ENCODE measurements around the gene EEF1AKMT3. TPM values are rescaled to one million over a fixed set of nuclear protein-coding genes. Genes with fewer than 3 reads are reported as not detected.

The EEF1AKMT3 gene
- total RNA-seq, 3 donors from 2014 or later (not counting 1 experiment from before 2014, with no cell fraction given), result 1.3 to 2.6 (median 2.2) TPM

DNA sequence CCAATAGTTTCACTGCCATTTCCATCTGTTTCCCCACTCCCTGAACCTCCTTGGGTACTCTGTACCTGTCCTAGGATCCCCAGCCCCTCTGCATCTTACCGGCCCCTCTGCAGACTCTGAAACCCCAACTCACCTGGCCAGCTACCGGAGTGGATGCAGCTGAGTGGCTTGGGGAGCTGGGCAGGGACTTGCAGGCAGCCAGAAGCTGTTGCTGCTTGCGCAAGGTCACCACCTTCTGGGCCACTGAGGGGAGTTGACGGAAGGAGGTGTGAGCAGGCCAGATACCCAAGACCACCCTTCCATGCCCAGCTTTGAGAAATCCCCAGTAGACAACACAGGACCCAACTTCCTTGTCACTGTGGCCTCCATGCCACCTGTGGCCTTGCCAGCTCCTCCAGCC, 40.1 kb upstream of the EEF1AKMT3 start:
- Mint-ChIP-seq H3K36me3 (peaks cover 7% of the 10 kb centered on the region), H3K4me1 (peaks cover 18 to 29% of the 10 kb centered on the region in 2 donors), H3K4me3 (no peak overlapping the region), H3K27ac (no peak overlapping the region), H3K27me3 (ENCODE audit: low read depth in 2 of 2) (no peaks in the 10 kb centered on the region), H3K9me3 (no peaks in the 10 kb centered on the region)
- Histone ChIP-seq H3K27ac (ENCODE audit: low read length) (no peak overlapping the region), H3K4me1 (ENCODE audit: control insufficient read depth, insufficient read depth, low read length) (no peaks in the 10 kb centered on the region), H3K9me3 (ENCODE audit: control insufficient read depth, insufficient read depth, low read length) (no peaks in the 10 kb centered on the region), H3K27me3 (ENCODE audit: control insufficient read depth, insufficient read depth, low read length) (no peaks in the 10 kb centered on the region), H3K36me3 (ENCODE audit: control insufficient read depth, insufficient read depth, low read length) (peaks cover 86% of the 10 kb centered on the region), H3K4me3 (ENCODE audit: low read length) (no peak overlapping the region)
- WGBS (ENCODE audit: insufficient coverage), result 98% methylated on average over 4 of the region's 4 CpGs
- ATAC-seq (no peak), DNase-seq (no peak)
- intact Hi-C loops (cut with micrococcal nuclease), result no loop called here
- TF ChIP-seq CTCF (IDR thresholded peaks at IDR 0.05), result no peak

DNA sequence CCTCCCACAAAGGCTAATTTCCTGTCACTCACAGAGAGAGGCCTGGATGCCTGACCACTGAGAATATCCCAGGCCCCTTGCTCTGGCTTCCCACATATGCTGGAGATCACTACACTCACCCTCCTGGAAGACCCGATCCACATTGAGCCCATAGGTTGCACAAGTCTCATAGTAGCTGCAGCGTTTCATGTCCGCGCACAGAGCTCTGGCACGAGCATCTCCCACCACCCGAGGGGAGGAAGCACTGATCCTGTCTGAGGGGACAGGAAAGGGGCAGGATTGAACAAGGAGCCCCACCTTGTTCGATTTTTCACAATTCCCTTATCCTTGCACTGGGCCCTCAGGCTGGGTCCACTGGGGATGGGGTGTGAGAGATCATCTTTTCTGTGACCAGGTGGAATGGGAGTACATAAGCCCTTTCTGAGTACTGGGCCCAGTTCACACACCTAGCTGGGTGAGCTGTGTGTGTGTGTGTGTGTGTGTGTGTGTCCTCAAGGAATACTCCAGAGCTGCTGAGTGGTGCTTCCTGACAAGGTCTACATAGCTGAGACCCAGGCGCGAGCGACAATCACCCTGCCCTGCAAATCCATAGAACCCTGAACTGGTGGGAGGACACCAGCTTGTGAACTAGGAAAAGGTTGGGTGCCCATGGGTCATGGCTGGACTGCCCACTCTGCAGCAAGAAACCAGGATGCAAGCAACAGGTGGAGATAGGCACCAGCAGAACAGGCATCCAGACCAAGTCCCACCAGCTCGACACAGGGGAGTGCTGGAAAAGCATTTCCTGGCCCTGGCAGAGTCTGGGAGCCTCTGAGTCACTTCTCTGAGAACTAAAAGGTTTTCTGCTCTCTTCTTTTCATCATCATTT, 39.5 kb upstream of the EEF1AKMT3 start:
- Mint-ChIP-seq H3K9me3 (no peaks in the 10 kb centered on the region), H3K4me3 (no peak overlapping the region), H3K27me3 (ENCODE audit: low read depth in 2 of 2) (no peaks in the 10 kb centered on the region), H3K4me1 (peaks cover 18 to 29% of the 10 kb centered on the region in 2 donors), H3K27ac (no peak overlapping the region), H3K36me3 (peaks cover 7% of the 10 kb centered on the region)
- peaks cover 80% of the 10 kb centered on the region for H3K36me3 ChIP-seq (ENCODE audit: control insufficient read depth, insufficient read depth, low read length)
- no peak overlapping the region for H3K4me3 ChIP-seq (ENCODE audit: low read length)
- no peaks in the 10 kb centered on the region for H3K27me3 ChIP-seq (ENCODE audit: control insufficient read depth, insufficient read depth, low read length)
- H3K27ac ChIP-seq (ENCODE audit: low read length), result no peak overlapping the region
- intact Hi-C loops (cut with micrococcal nuclease), result no loop called here
- no peak for TF ChIP-seq CTCF (IDR thresholded peaks at IDR 0.05)
- no peaks in the 10 kb centered on the region for H3K9me3 ChIP-seq (ENCODE audit: control insufficient read depth, insufficient read depth, low read length)
- H3K4me1 ChIP-seq (ENCODE audit: control insufficient read depth, insufficient read depth, low read length), result no peaks in the 10 kb centered on the region
- WGBS (ENCODE audit: insufficient coverage), result 96% methylated on average over 11 of the region's 11 CpGs
- DNase-seq, result no peak
- no peak for ATAC-seq

DNA sequence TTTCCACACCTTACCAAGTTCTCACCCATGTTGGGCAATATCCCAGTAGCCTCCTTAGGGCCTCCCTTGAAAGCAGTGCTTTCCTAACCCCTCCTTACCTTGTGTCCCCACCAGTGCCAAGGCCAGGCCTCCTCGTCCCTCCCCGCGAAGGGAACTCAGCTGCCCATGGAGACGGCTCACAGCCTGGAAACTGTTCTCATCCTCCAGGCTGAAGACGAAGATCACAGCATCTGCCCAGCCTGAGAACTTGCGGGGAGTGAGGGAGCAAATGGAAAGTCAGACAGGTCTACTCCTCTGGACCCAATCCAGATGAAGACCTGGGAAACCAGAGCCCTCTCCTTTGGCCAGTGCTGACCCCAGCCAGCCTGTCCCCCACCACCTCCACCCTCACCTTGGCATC, 38.5 kb upstream of the EEF1AKMT3 start:
- no peaks in the 10 kb centered on the region for H3K27me3 Mint-ChIP-seq (ENCODE audit: low read depth in 2 of 2)
- no peak for TF ChIP-seq CTCF (IDR thresholded peaks at IDR 0.05)
- peaks cover 7% of the 10 kb centered on the region for H3K36me3 Mint-ChIP-seq
- Histone ChIP-seq H3K4me1 (ENCODE audit: control insufficient read depth, insufficient read depth, low read length) (peaks cover 1% of the 10 kb centered on the region), H3K27me3 (ENCODE audit: control insufficient read depth, insufficient read depth, low read length) (no peaks in the 10 kb centered on the region), H3K36me3 (ENCODE audit: control insufficient read depth, insufficient read depth, low read length) (peaks cover 74% of the 10 kb centered on the region), H3K9me3 (ENCODE audit: control insufficient read depth, insufficient read depth, low read length) (no peaks in the 10 kb centered on the region), H3K27ac (ENCODE audit: low read length) (no peak overlapping the region), H3K4me3 (ENCODE audit: low read length) (no peak overlapping the region)
- H3K4me1 Mint-ChIP-seq, result peaks cover 19 to 29% of the 10 kb centered on the region in 2 donors
- H3K9me3 Mint-ChIP-seq, result no peaks in the 10 kb centered on the region
- DNase-seq (no peak), ATAC-seq (no peak)
- intact Hi-C loops (cut with micrococcal nuclease), result no loop called here
- H3K27ac Mint-ChIP-seq, result peak overlapping the region in 1 of 2 donors; percentile 50
- H3K4me3 Mint-ChIP-seq, result no peak overlapping the region
- WGBS (ENCODE audit: insufficient coverage), result 94% methylated on average over 6 of the region's 6 CpGs

Measured in natural killer cell (primary cell).